Activated CD8-positive, alpha-beta memory T cell treated with anti-CD3 and anti-CD28 coated beads, Interleukin-2, amount 50 U/mL, for 1 hour (primary cell): ENCODE measurements around the gene CCSER1.

Source experiments
- DNase-seq: peaks from one replicate; pipeline ENCODE4 v3.0.0-alpha.2; 2020; ENCODE audit errors: extremely low read depth

CCSER1 gene

GRCh38 chr4:90189946-90190345 is 62.8 kb downstream of the CCSER1 start:
- DNase-seq: no peak

GRCh38 chr4:90190525-90190924 is 63.3 kb downstream of the CCSER1 start:
- no peak for DNase-seq

GRCh38 chr4:90198086-90198847 is 71.1 kb downstream of the CCSER1 start:
- DNase-seq: no peak

GRCh38 chr4:90207887-90208454 is 80.8 kb downstream of the CCSER1 start:
- DNase-seq: no peak

GRCh38 chr4:90209922-90210321 is 82.7 kb downstream of the CCSER1 start:
- DNase-seq: no peak

DNA sequence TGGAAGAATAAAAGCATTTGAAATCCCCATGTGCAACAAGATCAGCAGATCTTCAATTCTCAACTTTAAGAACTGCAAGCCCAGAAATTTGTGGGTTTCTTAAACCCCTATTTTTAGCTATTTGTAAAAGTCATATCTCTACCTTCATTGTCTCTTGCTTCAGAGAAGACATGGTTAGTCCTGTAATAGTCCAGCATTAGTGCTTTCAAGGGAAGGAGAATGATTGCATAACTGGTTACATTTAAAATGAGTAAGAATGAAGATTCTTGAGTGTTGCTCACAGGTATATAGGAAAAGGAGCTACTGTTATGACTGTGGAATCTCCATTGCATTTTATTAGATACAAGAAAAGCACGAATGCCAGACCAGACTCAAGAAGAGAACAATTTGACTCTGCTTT is 84.0 kb downstream of the CCSER1 start:
- no peak for DNase-seq

- no peak for DNase-seq
Observed at GRCh38 chr4:90215286-90215685, 88.1 kb downstream of the CCSER1 start.

DNA sequence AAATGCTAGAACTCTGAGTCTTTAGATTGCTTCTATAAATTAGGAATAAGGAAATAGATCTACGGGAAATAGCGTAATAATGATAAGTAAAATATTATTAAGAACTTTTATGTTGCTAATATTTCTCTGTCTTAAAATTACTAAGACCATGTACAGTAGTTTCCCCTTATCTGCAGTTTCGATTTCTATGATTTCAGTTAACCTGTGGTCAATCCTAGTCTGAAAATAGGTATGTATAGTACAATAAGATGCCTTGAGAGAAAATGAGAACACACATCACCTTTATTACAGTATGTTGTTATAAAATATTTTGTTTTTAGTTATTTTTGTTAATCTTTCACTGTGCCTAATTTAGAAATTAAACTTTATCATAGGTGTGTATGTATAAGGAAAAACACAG is 92.6 kb downstream of the CCSER1 start:
- no peak for DNase-seq

GRCh38 chr4:90220459-90220858 is 93.3 kb downstream of the CCSER1 start:
- DNase-seq: no peak

DNA sequence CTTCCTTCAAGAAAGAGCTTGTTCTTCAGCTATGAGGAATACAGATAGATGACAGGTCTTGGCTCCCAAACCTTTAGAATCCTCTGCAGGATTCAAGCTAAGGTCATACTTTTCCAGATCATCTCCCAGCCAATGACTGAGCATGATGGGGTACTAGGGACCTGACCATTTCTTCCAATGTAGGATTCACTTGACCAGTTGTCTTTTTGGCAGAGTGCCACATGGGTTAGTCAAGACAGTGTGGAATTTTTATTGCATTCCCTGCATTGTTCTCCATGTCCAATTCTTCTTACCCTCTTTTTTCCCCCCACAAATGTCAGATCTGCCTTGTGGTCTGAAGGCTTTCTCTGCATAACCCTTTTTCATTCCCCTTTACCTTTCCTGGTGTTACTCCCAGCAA is 99.5 kb downstream of the CCSER1 start:
- no peak for DNase-seq

GRCh38 chr4:90227177-90227576 is 100.0 kb downstream of the CCSER1 start:
- DNase-seq: no peak

- DNase-seq: no peak
Observed at GRCh38 chr4:90234916-90235547, 107.8 kb downstream of the CCSER1 start.

GRCh38 chr4:90237751-90238530 is 110.7 kb downstream of the CCSER1 start:
- DNase-seq: no peak

GRCh38 chr4:90240333-90240732 is 113.1 kb downstream of the CCSER1 start:
- DNase-seq: no peak

DNA sequence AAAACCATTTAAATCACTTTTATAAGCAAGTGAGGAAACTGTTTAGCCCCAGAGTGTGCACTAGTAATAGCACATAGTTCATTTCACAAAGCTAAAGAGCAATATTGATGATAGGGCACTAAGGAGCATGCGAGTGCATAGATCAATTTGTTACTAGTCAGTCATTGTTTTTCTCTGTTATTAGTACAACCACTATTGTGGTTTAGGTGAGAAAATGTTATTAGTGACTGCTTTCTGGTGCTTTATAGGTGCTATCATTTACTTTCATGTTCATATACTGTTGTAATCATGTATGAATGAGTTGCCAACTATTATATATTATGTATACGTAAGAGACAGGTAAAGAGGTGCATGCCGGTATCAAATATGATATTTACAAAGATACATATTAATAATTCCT is 113.8 kb downstream of the CCSER1 start:
- DNase-seq: no peak

- DNase-seq: no peak
Observed at GRCh38 chr4:90245837-90246236, 118.6 kb downstream of the CCSER1 start.

- no peak for DNase-seq
Observed at GRCh38 chr4:90246816-90247215, 119.6 kb downstream of the CCSER1 start.

DNA sequence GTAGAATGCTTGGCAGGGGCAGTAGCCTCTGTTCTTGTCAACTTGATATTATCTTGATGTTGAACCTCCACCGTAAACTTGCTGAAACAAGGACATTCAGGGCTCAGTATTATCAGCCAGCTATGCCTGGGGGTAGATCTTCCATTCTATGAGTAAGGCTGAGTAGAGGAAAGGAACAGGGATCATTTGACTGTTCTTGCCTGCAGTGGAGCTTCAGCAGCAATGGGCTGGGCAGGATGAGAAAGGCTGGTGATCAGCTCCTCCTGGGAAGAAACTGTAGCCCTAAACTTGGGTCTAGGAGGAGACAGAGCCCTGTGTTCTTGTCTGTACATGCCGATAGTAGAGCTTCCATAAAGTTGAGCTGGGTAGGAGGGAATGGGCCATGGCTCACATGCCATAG is 127.2 kb downstream of the CCSER1 start:
- DNase-seq: no peak

- DNase-seq: no peak
Observed at GRCh38 chr4:90274175-90274574, 147.0 kb downstream of the CCSER1 start.

DNA sequence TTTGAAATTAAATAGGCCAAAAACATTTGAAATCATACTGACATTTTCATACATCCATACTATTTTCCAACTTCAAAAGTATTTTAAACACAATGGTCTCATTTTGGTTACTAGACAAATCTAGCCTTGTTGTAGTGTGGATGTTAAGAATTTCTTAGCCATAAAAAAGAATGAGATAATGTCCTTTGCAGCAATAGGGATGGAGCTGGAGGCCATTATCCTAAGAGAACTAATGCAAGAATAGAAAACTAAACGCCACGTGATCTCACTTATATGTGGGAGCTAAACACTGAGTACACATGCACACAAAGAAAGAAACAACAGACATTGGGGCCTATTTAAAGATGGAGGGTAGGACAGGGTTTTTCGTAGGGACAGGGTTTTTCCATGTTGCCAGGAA is 153.8 kb downstream of the CCSER1 start:
- DNase-seq: no peak

DNA sequence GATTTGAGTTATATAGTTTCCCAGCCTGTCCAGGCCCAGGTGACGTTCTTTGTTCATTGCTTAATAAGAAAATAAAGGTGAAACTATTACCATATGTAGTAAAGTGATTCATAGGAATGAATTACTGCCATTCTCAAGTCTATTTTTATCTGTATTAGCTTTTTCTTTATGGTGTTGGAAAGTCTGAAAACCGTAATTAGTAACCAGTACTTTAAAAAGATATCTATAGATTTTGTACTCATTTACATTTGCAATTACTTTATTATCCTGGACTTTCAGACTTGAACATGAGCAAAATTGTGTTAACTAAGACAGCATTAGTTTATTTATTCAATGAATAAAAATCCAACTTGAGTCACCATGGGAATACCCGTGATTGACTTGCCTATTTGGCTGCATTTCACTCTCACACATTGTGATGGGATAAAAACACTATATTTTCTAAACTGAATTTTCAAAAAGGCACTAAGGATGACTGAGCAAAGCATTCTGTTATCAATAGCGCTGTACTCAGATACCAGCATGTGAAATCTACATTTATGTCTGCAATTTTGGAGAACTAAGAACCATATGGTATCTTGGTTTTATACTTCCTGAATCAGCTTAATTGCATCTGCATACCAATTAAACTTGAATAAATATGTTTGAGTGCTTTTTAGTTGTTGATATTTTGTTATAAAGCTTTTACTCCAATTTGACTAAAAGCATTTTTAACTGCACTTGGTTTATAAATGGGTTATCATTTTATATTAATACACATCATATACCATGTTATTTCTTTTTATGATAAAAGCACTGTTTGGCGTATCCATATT is 154.6 kb downstream of the CCSER1 start:
- no peak for DNase-seq

GRCh38 chr4:90290345-90290744 is 163.2 kb downstream of the CCSER1 start:
- DNase-seq: no peak
